Adrenal gland (tissue), 12 donors: Measurements from ENCODE around the gene TP53TG5. TPM values are rescaled to one million over a fixed set of nuclear protein-coding genes. Genes with fewer than 3 reads are reported as not detected.
A peak's percentile ranks its signal among the peaks of the same experiment; 100 is the strongest.

Experiments used
- DNase-seq, 7 donors: peaks; one replicate each; pipeline ENCODE4 v3.0.0-alpha.2; 2019 to 2020
- H3K27ac ChIP-seq, 5 donors: fragments of 200-600 bp; sonication (generic) in 4 of 5; 1 replicate in 3 of 5; 2 replicates in 2 of 5; pipeline versions ENCODE4 v1.5.1 to v1.8.0; 2016 to 2020; ENCODE audit warnings: mild to moderate bottlenecking in 1 of 5
- H3K27me3 ChIP-seq: fragments of 200-600 bp; 2 replicates; pipeline ENCODE4 v1.8.0; 2021
- H3K36me3 ChIP-seq, 2 donors: fragments of 200-600 bp; replicated peaks in 1 of 2; 1 replicate in 1 of 2; 2 replicates in 1 of 2; pipeline versions ENCODE4 v1.5.1 to v1.8.0; 2018 to 2022
- H3K4me1 ChIP-seq, 2 donors: fragments of 200-600 bp; replicated peaks in 1 of 2; 1 replicate in 1 of 2; 2 replicates in 1 of 2; pipeline versions ENCODE4 v1.5.1 to v1.8.0; 2018 to 2021
- H3K4me3 ChIP-seq, 4 donors: fragments of 200-600 bp; sonication (generic) in 3 of 4; one replicate each; pipeline ENCODE4 v1.5.1; 2016 to 2018
- H3K9me3 ChIP-seq, 3 donors: fragments of 200-600 bp; sonication (generic) in 1 of 3; replicated peaks in 1 of 3; 1 replicate in 2 of 3; 2 replicates in 1 of 3; pipeline versions ENCODE4 v1.5.1 to v1.8.0; 2016 to 2021
- CTCF ChIP-seq, 6 experiments: fragments of 450-650 bp in 4 of 6; fragments of 200-600 bp in 2 of 6; sonication (generic) in 1 of 6; IDR thresholded peaks; 1 replicate in 5 of 6; 2 replicates in 1 of 6; pipeline versions ENCODE4 v1.5.1 to v1.8.0; 2016 to 2021; ENCODE audit warnings: antibody characterized with exemption in 6 of 6, mild to moderate bottlenecking in 2 of 6, moderate library complexity in 1 of 6
- POLR2A ChIP-seq, 2 donors: fragments of 450-650 bp; IDR thresholded peaks; one replicate each; pipeline ENCODE4 v1.6.1; 2017; ENCODE audit warnings: antibody characterized with exemption in 2 of 2, mild to moderate bottlenecking in 2 of 2, moderate library complexity in 1 of 2
- WGBS, 4 donors: extraction: QIAGEN DNeasy Blood & Tissue Kit in 2 of 4; methylation state at CpG; one replicate each; pipeline versions ENCODE4 v1.1.5 to v1.1.7; 2013 to 2017; 5-methylcytosine and 5-hydroxymethylcytosine counted together
- intact Hi-C, 2 donors: fragments of 100-400 bp; cut with DNase I; formaldehyde crosslinking; loops; one replicate each; pipeline versions ENCODE4 v1.14.1 to v1.15.0; 2022 to 2023
- polyA plus RNA-seq, 3 donors: library from polyadenylated mRNA; stranded (reverse); fragments of 200-250 nt in 2 of 3; fragments of 350-450 nt in 1 of 3; fragmentation: Illumina TruSeq in 1 of 3; extraction: RNeasy Lipid Tissue Mini Kit (QIAGEN cat#74804) in 1 of 3; gene quantifications; one replicate each; pipeline ENCODE4 v1.2.3, GENCODE V29; 2013 to 2014
- total RNA-seq, 9 donors: library from RNA; depleted of rRNA in 4 of 9; stranded (reverse); fragments of >200 nt in 4 of 9; fragments of 120-200 nt in 1 of 9; fragmentation: NEBNext Ultra II Directional in 1 of 9; extraction: Animal tissue kit (Norgen Biotek cat#: 25700) in 1 of 9; gene quantifications; one replicate each; pipeline versions ENCODE4 v1.1.0 to v1.2.4, GENCODE V29; 2013 to 2023
- donor health status: healthy with polysubstance abuse.
- donor health status: Bipolar disorder and iron deficiency.
- donor health status: DM: yes; HTN: yes; CAD: no.
- donor health status: DM: no; HTN: no; CAD: no.
- donor health status: DM: no; HTN: no; CAD: no.
- donor health status: DM: yes; HTN: yes; CAD: no.

TP53TG5 gene
- total and polyA plus RNA-seq, 12 donors: 0.24 to 0.78 (median 0.49) TPM; not detected in 8

GRCh38 chr20:45337367-45338120 is 40.6 kb downstream of the TP53TG5 start:
- Histone ChIP-seq H3K27ac (peak overlapping the region; percentile 86 to 98 (median 94)), H3K9me3 (no peaks in the 10 kb centered on the region), H3K4me3 (no peak overlapping the region), H3K36me3 (peaks cover 0 to 17% of the 10 kb centered on the region in 2 donors), H3K27me3 (no peaks in the 10 kb centered on the region), H3K4me1 (peaks cover 68 to 69% of the 10 kb centered on the region in 2 donors)
- intact Hi-C loops: no loop called here
- 16 to 34% (median 25%) methylated on average over 11 to 15 of the region's 15 CpGs for WGBS, 4 donors
- DNase-seq: peak; percentile 59 to 87 (median 81)
- TF ChIP-seq POLR2A (IDR thresholded peaks at IDR 0.05): peak; percentile 16 to 57
- TF ChIP-seq CTCF (IDR thresholded peaks at IDR 0.05): no peak

- Histone ChIP-seq H3K9me3 (no peaks in the 10 kb centered on the region), H3K36me3 (peaks cover 0 to 21% of the 10 kb centered on the region in 2 donors), H3K27me3 (no peaks in the 10 kb centered on the region), H3K27ac (peak overlapping the region; percentile 86 to 98 (median 94)), H3K4me1 (peaks cover 60 to 62% of the 10 kb centered on the region in 2 donors), H3K4me3 (no peak overlapping the region)
- TF ChIP-seq POLR2A (IDR thresholded peaks at IDR 0.05): peak in 1 of 2 donors; percentile 83
- TF ChIP-seq CTCF (IDR thresholded peaks at IDR 0.05): no peak
- peak; percentile 74 to 94 (median 89) for DNase-seq
- intact Hi-C loops: no loop called here
- WGBS, 4 donors: 43 to 48% (median 45%) methylated on average over 11 of the region's 11 CpGs
These were observed 41.4 kb downstream of the TP53TG5 start for GRCh38 chr20:45336530-45337366.

DNA sequence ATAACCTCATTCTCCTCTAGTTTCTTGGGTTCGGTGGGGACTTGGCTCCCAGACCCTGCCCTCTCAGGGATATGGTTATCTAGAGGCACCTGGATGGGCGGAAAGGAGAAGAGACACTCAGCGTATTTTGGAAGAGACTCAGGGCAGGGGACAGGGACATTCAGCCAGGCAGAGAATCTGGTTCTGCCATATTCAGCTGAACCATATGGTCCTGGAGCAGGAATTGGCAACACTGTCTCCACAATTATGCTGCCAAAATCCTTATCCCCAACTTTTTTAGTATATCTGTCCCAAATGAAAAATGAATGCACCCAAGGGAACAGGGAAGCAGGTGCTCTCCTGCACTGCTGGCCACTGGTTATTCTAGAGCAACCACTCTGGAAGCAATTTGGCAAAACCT is 47.6 kb downstream of the TP53TG5 start:
- no peak for DNase-seq
- Histone ChIP-seq H3K4me3 (no peak overlapping the region), H3K27me3 (no peaks in the 10 kb centered on the region), H3K36me3 (peaks cover 0 to 73% of the 10 kb centered on the region in 2 donors), H3K9me3 (no peaks in the 10 kb centered on the region), H3K27ac (no peak overlapping the region), H3K4me1 (no peaks in the 10 kb centered on the region)
- intact Hi-C loops: no loop called here
- whole genome bisulfite sequencing, 4 donors: 93 to 100% (median 95%) methylated on average over 2 to 3 of the region's 3 CpGs
- TF ChIP-seq POLR2A (IDR thresholded peaks at IDR 0.05): no peak
- TF ChIP-seq CTCF (IDR thresholded peaks at IDR 0.05): no peak
